Left lung (tissue), 10 donors: ENCODE results near the gene PLPP4. TPM values are rescaled to one million over a fixed set of nuclear protein-coding genes. Genes with fewer than 3 reads are reported as not detected.

Source experiments
- ATAC-seq: fragments of 200-7000 bp; cut with Tn5 transposase; one replicate; pipeline ENCODE4 v1.9.1; 2020; ENCODE audit warnings: moderate library complexity
- DNase-seq, 4 donors: peaks; one replicate each; pipeline ENCODE4 v3.0.0-alpha.2; 2013 to 2020
- H3K27ac ChIP-seq, 2 donors: fragments of 200-600 bp; sonication (generic) in 1 of 2; one replicate each; pipeline versions ENCODE4 v1.5.0 to v1.8.0; 2020 to 2021
- H3K27me3 ChIP-seq, 2 donors: fragments of 200-600 bp; sonication (generic) in 1 of 2; one replicate each; pipeline versions ENCODE4 v1.5.0 to v1.8.0; 2020 to 2021
- H3K36me3 ChIP-seq, 2 donors: fragments of 200-600 bp; sonication (generic) in 1 of 2; one replicate each; pipeline versions ENCODE4 v1.5.0 to v1.8.0; 2020 to 2021
- H3K4me1 ChIP-seq, 2 donors: fragments of 200-600 bp; one replicate each; pipeline ENCODE4 v1.8.0; 2021
- H3K4me3 ChIP-seq, 2 donors: fragments of 200-600 bp; sonication (generic) in 1 of 2; one replicate each; pipeline versions ENCODE4 v1.5.0 to v1.8.0; 2020 to 2021; ENCODE audit warnings: mild to moderate bottlenecking in 1 of 2
- H3K9me3 ChIP-seq, 2 donors: fragments of 200-600 bp; sonication (generic) in 1 of 2; one replicate each; pipeline versions ENCODE4 v1.5.0 to v1.8.0; 2020 to 2021
- CTCF ChIP-seq, 2 donors: fragments of 200-600 bp; sonication (generic) in 1 of 2; IDR thresholded peaks; one replicate each; pipeline versions ENCODE4 v1.5.0 to v1.8.0; 2021; ENCODE audit warnings: antibody characterized with exemption in 2 of 2
- intact Hi-C, 2 donors: fragments of 100-400 bp; cut with DNase I; formaldehyde crosslinking; loops; one replicate each; pipeline versions ENCODE4 v1.11.2 to v1.14.2; 2022
- polyA plus RNA-seq, 6 donors: library from polyadenylated mRNA; unstranded; fragments of 120-200 nt; gene quantifications; one replicate each; pipeline ENCODE4 v1.2.1, GENCODE V29; 2013; ENCODE audit not compliant: insufficient read length in 6 of 6
- total RNA-seq, 2 donors: library from RNA; stranded (reverse); fragmentation: NEBNext Ultra II Directional; extraction: Animal tissue kit (Norgen Biotek cat#: 25700); gene quantifications; one replicate each; pipeline ENCODE4 v1.2.1, GENCODE V29; 2021
- donor health status: DM: no; HTN: yes; CAD: no.
- donor health status: DM: no; HTN: no; CAD: no.

The PLPP4 gene
- total and polyA plus RNA-seq, 8 donors, result 0.11 to 0.67 TPM; not detected in 6

GRCh38 chr10:120616311-120616911 lies 159.4 kb downstream of the PLPP4 start:
- DNase-seq (no peak), ATAC-seq (no peak)
- Histone ChIP-seq H3K4me3 (no peak overlapping the region), H3K27me3 (no peaks in the 10 kb centered on the region), H3K4me1 (no peaks in the 10 kb centered on the region), H3K36me3 (no peaks in the 10 kb centered on the region), H3K9me3 (peaks cover 0 to 28% of the 10 kb centered on the region in 2 donors), H3K27ac (no peak overlapping the region)
- intact Hi-C loops, result no loop called here
- no peak for TF ChIP-seq CTCF (IDR thresholded peaks at IDR 0.05)

GRCh38 chr10:120628197-120628596 lies 171.2 kb downstream of the PLPP4 start:
- TF ChIP-seq CTCF (IDR thresholded peaks at IDR 0.05), result no peak
- Histone ChIP-seq H3K27ac (no peak overlapping the region), H3K9me3 (peaks cover 0 to 3% of the 10 kb centered on the region in 2 donors), H3K4me3 (no peak overlapping the region), H3K4me1 (no peaks in the 10 kb centered on the region), H3K36me3 (no peaks in the 10 kb centered on the region), H3K27me3 (no peaks in the 10 kb centered on the region)
- DNase-seq, result no peak
- intact Hi-C loops, result no loop called here
- ATAC-seq, result no peak

- H3K27me3 ChIP-seq, result no peaks in the 10 kb centered on the region
- no peak for TF ChIP-seq CTCF (IDR thresholded peaks at IDR 0.05)
- H3K9me3 ChIP-seq, result peaks cover 0 to 3% of the 10 kb centered on the region in 2 donors
- H3K4me3 ChIP-seq, result no peak overlapping the region
- intact Hi-C loops, result no loop called here
- ATAC-seq (no peak), DNase-seq (no peak)
- no peaks in the 10 kb centered on the region for H3K36me3 ChIP-seq
- no peaks in the 10 kb centered on the region for H3K4me1 ChIP-seq
- H3K27ac ChIP-seq, result no peak overlapping the region
Measured at GRCh38 chr10:120630266-120630665, 173.2 kb downstream of the PLPP4 start.

GRCh38 chr10:120632047-120632446 lies 175.0 kb downstream of the PLPP4 start:
- H3K27ac ChIP-seq, result no peak overlapping the region
- H3K9me3 ChIP-seq, result peaks cover 0 to 3% of the 10 kb centered on the region in 2 donors
- H3K27me3 ChIP-seq, result no peaks in the 10 kb centered on the region
- intact Hi-C loops, result no loop called here
- no peaks in the 10 kb centered on the region for H3K4me1 ChIP-seq
- no peaks in the 10 kb centered on the region for H3K36me3 ChIP-seq
- no peak for TF ChIP-seq CTCF (IDR thresholded peaks at IDR 0.05)
- ATAC-seq, result no peak
- no peak overlapping the region for H3K4me3 ChIP-seq
- no peak for DNase-seq

- no peak overlapping the region for H3K4me3 ChIP-seq
- intact Hi-C loops, result no loop called here
- peaks cover 0 to 3% of the 10 kb centered on the region in 2 donors for H3K9me3 ChIP-seq
- DNase-seq, result no peak
- no peaks in the 10 kb centered on the region for H3K36me3 ChIP-seq
- no peak overlapping the region for H3K27ac ChIP-seq
- no peaks in the 10 kb centered on the region for H3K4me1 ChIP-seq
- no peak for TF ChIP-seq CTCF (IDR thresholded peaks at IDR 0.05)
- no peaks in the 10 kb centered on the region for H3K27me3 ChIP-seq
- ATAC-seq, result no peak
Measured at GRCh38 chr10:120632942-120633341, 175.9 kb downstream of the PLPP4 start.
